H9 (cell line): ENCODE results near the gene GABRD. TPM values are rescaled to one million over a fixed set of nuclear protein-coding genes. Genes with fewer than 3 reads are reported as not detected.

Experiments used
- DNase-seq: peaks from one replicate; pipeline ENCODE4 v3.0.0-alpha.2; 2017
- H2AFZ ChIP-seq: one replicate; pipeline ENCODE4 v1.6.1; 2013; ENCODE audit warnings: mild to moderate bottlenecking, low read length, control low read depth, moderate library complexity
- H2AK5ac ChIP-seq: 2 replicates; pipeline ENCODE4 v1.6.1; 2013; ENCODE audit warnings: low read length, control low read depth, mixed read lengths; ENCODE audit not compliant: insufficient read length
- H2BK120ac ChIP-seq: one replicate; pipeline ENCODE4 v1.6.1; 2013; ENCODE audit warnings: low read depth, mild to moderate bottlenecking, low read length, control low read depth, inconsistent platforms; ENCODE audit not compliant: poor library complexity, severe bottlenecking
- H2BK12ac ChIP-seq: 2 replicates; pipeline ENCODE4 v1.6.1; 2013; ENCODE audit warnings: low read length, control low read depth, mixed read lengths, low read depth; ENCODE audit not compliant: insufficient read length
- H2BK15ac ChIP-seq: 2 replicates; pipeline ENCODE4 v1.6.1; 2013; ENCODE audit warnings: low read depth, low read length, control low read depth
- H2BK20ac ChIP-seq: one replicate; pipeline ENCODE4 v1.6.1; 2013; ENCODE audit warnings: low read depth, mild to moderate bottlenecking, low read length, control low read depth, inconsistent platforms; ENCODE audit not compliant: poor library complexity, severe bottlenecking
- H2BK5ac ChIP-seq: 2 replicates; pipeline ENCODE4 v1.6.1; 2013; ENCODE audit warnings: low read length, control low read depth, mixed read lengths; ENCODE audit not compliant: insufficient read length
- H3K14ac ChIP-seq: 2 replicates; pipeline ENCODE4 v1.6.1; 2013; ENCODE audit warnings: low read length, control low read depth; ENCODE audit not compliant: insufficient read depth
- H3K18ac ChIP-seq: 2 replicates; pipeline ENCODE4 v1.6.1; 2013; ENCODE audit warnings: low read depth, mild to moderate bottlenecking, mixed read lengths, low read length, control low read depth; ENCODE audit not compliant: insufficient read length
- H3K23ac ChIP-seq: 2 replicates; pipeline ENCODE4 v1.6.1; 2013; ENCODE audit warnings: low read length, control low read depth, mixed read lengths, low read depth; ENCODE audit not compliant: insufficient read length
- H3K23me2 ChIP-seq: 2 replicates; pipeline ENCODE4 v1.6.1; 2013; ENCODE audit warnings: low read depth, mild to moderate bottlenecking, mixed read lengths, low read length, control low read depth; ENCODE audit not compliant: insufficient read length, poor library complexity, severe bottlenecking
- H3K27ac ChIP-seq: 2 replicates; pipeline ENCODE4 v1.5.1; 2013; ENCODE audit warnings: low read length, control low read depth, mixed read lengths, low read depth; ENCODE audit not compliant: insufficient read length
- H3K27me3 ChIP-seq: 2 replicates; pipeline ENCODE4 v1.6.1; 2013; ENCODE audit warnings: low read length, control low read depth, inconsistent platforms; ENCODE audit not compliant: insufficient read depth
- H3K4ac ChIP-seq: 2 replicates; pipeline ENCODE4 v1.6.1; 2013; ENCODE audit warnings: low read depth, mild to moderate bottlenecking, control low read depth, inconsistent platforms, low read length, moderate library complexity
- H3K4me1 ChIP-seq: 2 replicates; pipeline ENCODE4 v1.6.1; 2013; ENCODE audit warnings: low read length, control low read depth, inconsistent platforms; ENCODE audit not compliant: insufficient read depth
- H3K4me2 ChIP-seq: 2 replicates; pipeline ENCODE4 v1.6.1; 2013; ENCODE audit warnings: low read length, control low read depth, mixed read lengths; ENCODE audit not compliant: insufficient read length, insufficient read depth
- H3K56ac ChIP-seq: 2 replicates; pipeline ENCODE4 v1.6.1; 2013; ENCODE audit warnings: low read depth, mild to moderate bottlenecking, mixed read lengths, low read length, control low read depth; ENCODE audit not compliant: insufficient read length
- H3K79me1 ChIP-seq: 2 replicates; pipeline ENCODE4 v1.6.1; 2013; ENCODE audit warnings: low read depth, mild to moderate bottlenecking, moderate library complexity, low read length, control low read depth, inconsistent platforms; ENCODE audit not compliant: insufficient read depth, poor library complexity, severe bottlenecking
- H3K79me2 ChIP-seq: 2 replicates; pipeline ENCODE4 v1.6.1; 2013; ENCODE audit warnings: low read length, control low read depth, inconsistent platforms; ENCODE audit not compliant: insufficient read depth
- H3K9ac ChIP-seq: 2 replicates; pipeline ENCODE4 v1.6.1; 2013; ENCODE audit warnings: low read length, control low read depth, mixed read lengths; ENCODE audit not compliant: insufficient read length; ENCODE audit errors: extremely low read depth
- H3K9me3 ChIP-seq: one replicate; pipeline ENCODE4 v1.6.1; 2013; ENCODE audit warnings: low read depth, low read length, inconsistent platforms; ENCODE audit not compliant: control insufficient read depth
- H3T11ph ChIP-seq: one replicate; pipeline ENCODE4 v1.6.1; 2013; ENCODE audit warnings: mild to moderate bottlenecking, low read length, control low read depth, inconsistent platforms
- H4K20me1 ChIP-seq: one replicate; pipeline ENCODE4 v1.6.1; 2013; ENCODE audit not compliant: control insufficient read depth, insufficient read length, insufficient read depth
- H4K5ac ChIP-seq: 2 replicates; pipeline ENCODE4 v1.6.1; 2013; ENCODE audit warnings: low read depth, mild to moderate bottlenecking, mixed read lengths, low read length, control low read depth; ENCODE audit not compliant: insufficient read length
- H4K8ac ChIP-seq: replicated peaks from 2 replicates; pipeline ENCODE4 v1.6.1; 2013; ENCODE audit warnings: low read length, control low read depth, mixed read lengths, low read depth; ENCODE audit not compliant: insufficient read length
- H4K91ac ChIP-seq: 2 replicates; pipeline ENCODE4 v1.6.1; 2013; ENCODE audit warnings: low read depth, mild to moderate bottlenecking, moderate library complexity, mixed read lengths, low read length, control low read depth; ENCODE audit not compliant: insufficient read length
- H3K27ac Mint-ChIP-seq, 3 experiments: 2 replicates in 2 of 3; 3 replicates in 1 of 3; pipeline ENCODE4 v1.8.0; 2020 to 2021; ENCODE audit warnings: mixed read lengths in 3 of 3, mild to moderate bottlenecking in 1 of 3, moderate library complexity in 1 of 3
- H3K27me3 Mint-ChIP-seq: 2 replicates; pipeline ENCODE4 v1.8.0; 2021; ENCODE audit warnings: low read depth, mild to moderate bottlenecking, moderate library complexity, mixed read lengths
- H3K36me3 Mint-ChIP-seq, 3 experiments: 2 replicates in 2 of 3; 3 replicates in 1 of 3; pipeline ENCODE4 v1.8.0; 2020 to 2021; ENCODE audit warnings: low read depth in 3 of 3, mixed read lengths in 3 of 3; ENCODE audit not compliant: insufficient read depth in 1 of 3
- H3K4me1 Mint-ChIP-seq, 2 experiments: 2 replicates each; pipeline ENCODE4 v1.8.0; 2020; ENCODE audit warnings: mixed read lengths in 2 of 2
- H3K4me3 Mint-ChIP-seq, 2 experiments: 2 replicates in 1 of 2; 3 replicates in 1 of 2; pipeline ENCODE4 v1.8.0; 2020 to 2021; ENCODE audit warnings: mild to moderate bottlenecking in 2 of 2, mixed read lengths in 2 of 2, moderate library complexity in 1 of 2
- H3K9me3 Mint-ChIP-seq, 2 experiments: 2 replicates in 1 of 2; 3 replicates in 1 of 2; pipeline ENCODE4 v1.8.0; 2020; ENCODE audit warnings: mild to moderate bottlenecking in 2 of 2, mixed read lengths in 2 of 2, moderate library complexity in 1 of 2
- WGBS: extraction: QIAGEN DNeasy Blood & Tissue Kit; methylation state at CpG from one replicate; pipeline ENCODE4 v1.1.7; 2013; ENCODE audit warnings: missing lambda C conversion rate, low lambda C conversion rate, mixed read lengths; ENCODE audit not compliant: insufficient read length; ENCODE audit errors: extremely low coverage; 5-methylcytosine and 5-hydroxymethylcytosine counted together
- total RNA-seq: library from RNA; stranded (reverse); gene quantifications from 2 replicates; pipeline ENCODE4 v1.2.1, GENCODE V29; 2021
- TF ChIP-seq, protein P1 (sequence below): fragments of 200-600 bp; sonication (generic); conservative IDR thresholded peaks from 3 replicates; pipeline ENCODE4 v1.8.0; 2021; ENCODE audit warnings: antibody characterized with exemption, mild to moderate bottlenecking

The GABRD gene
- total RNA-seq, 1 experiment from 2014 or later = 0.59 TPM

GRCh38 chr1:2050461-2050792, 31.3 kb downstream of the GABRD start:
- Mint-ChIP-seq H3K4me3 (peak overlapping the region; percentile 65 to 80), H3K27me3 (peaks cover 16% of the 10 kb centered on the region), H3K4me1 (peaks cover 18 to 33% of the 10 kb centered on the region in 2 experiments), H3K36me3 (peaks cover 1 to 2% (median 2%) of the 10 kb centered on the region in 3 experiments), H3K9me3 (peaks cover 0 to 2% of the 10 kb centered on the region in 2 experiments; a peak in 2 of 5 replicates), H3K27ac (no peak overlapping the region)
- Histone ChIP-seq H3K27me3 (no peaks in the 10 kb centered on the region), H4K91ac (no peak overlapping the region), H3K56ac (no peak overlapping the region), H2AK5ac (no peak overlapping the region), H3K23ac (no peak overlapping the region), H3K9ac (no peak overlapping the region), H3K9me3 (no peaks in the 10 kb centered on the region), H2AFZ (no peak overlapping the region), H4K5ac (no peak overlapping the region), H3K4me1 (no peaks in the 10 kb centered on the region; the same call in 1 of the 2 replicates), H4K20me1 (no peaks in the 10 kb centered on the region), H3K27ac (no peak overlapping the region), H3T11ph (no peak overlapping the region), H2BK120ac (no peak overlapping the region), H3K23me2 (peaks cover 10% of the 10 kb centered on the region), H2BK20ac (no peak overlapping the region), H3K79me2 (peaks cover 2% of the 10 kb centered on the region; the same call in 1 of the 2 replicates), H2BK5ac (no peak overlapping the region), H3K14ac (no peak overlapping the region), H3K4me2 (peak overlapping the region; percentile 38), H2BK12ac (no peak overlapping the region), H2BK15ac (no peak overlapping the region), H3K79me1 (no peaks in the 10 kb centered on the region), H3K4ac (no peak overlapping the region), H3K18ac (no peak overlapping the region), H4K8ac (no peak overlapping the region)
- TF ChIP-seq, protein P1, sequence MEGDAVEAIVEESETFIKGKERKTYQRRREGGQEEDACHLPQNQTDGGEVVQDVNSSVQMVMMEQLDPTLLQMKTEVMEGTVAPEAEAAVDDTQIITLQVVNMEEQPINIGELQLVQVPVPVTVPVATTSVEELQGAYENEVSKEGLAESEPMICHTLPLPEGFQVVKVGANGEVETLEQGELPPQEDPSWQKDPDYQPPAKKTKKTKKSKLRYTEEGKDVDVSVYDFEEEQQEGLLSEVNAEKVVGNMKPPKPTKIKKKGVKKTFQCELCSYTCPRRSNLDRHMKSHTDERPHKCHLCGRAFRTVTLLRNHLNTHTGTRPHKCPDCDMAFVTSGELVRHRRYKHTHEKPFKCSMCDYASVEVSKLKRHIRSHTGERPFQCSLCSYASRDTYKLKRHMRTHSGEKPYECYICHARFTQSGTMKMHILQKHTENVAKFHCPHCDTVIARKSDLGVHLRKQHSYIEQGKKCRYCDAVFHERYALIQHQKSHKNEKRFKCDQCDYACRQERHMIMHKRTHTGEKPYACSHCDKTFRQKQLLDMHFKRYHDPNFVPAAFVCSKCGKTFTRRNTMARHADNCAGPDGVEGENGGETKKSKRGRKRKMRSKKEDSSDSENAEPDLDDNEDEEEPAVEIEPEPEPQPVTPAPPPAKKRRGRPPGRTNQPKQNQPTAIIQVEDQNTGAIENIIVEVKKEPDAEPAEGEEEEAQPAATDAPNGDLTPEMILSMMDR = no peak
- no peak for DNase-seq
- no CpG with 5 or more reads among the region's 51 CpGs for WGBS
